GM18867 (cell line): ENCODE results near the gene SSMEM1.
A peak's percentile ranks its signal among the peaks of the same experiment; 100 is the strongest.
"Not testable (repeated sequence)": the region's sequence is repeated elsewhere in the genome, so short reads cannot be mapped to it uniquely, and the experiment has no call there.

Experiments
- ATAC-seq: cut with Tn5 transposase; IDR thresholded peaks from one replicate; pipeline ENCODE4 v1.9.1; 2021; ENCODE audit warnings: mild to moderate bottlenecking, moderate library complexity; ENCODE audit not compliant: unreplicated experiment

SSMEM1 gene

GRCh38 chr7:130210181-130210935 lies 2.7 kb downstream of the SSMEM1 start:
- ATAC-seq = no peak

- ATAC-seq = no peak
Measured at GRCh38 chr7:130213828-130214227, 6.2 kb downstream of the SSMEM1 start.

- ATAC-seq = no peak
Measured at GRCh38 chr7:130216025-130216424, 8.4 kb downstream of the SSMEM1 start.

GRCh38 chr7:130216750-130217149 lies 9.1 kb downstream of the SSMEM1 start:
- no peak for ATAC-seq

GRCh38 chr7:130218806-130219620 lies 11.4 kb downstream of the SSMEM1 start:
- ATAC-seq = no peak

- ATAC-seq = no peak
Measured at GRCh38 chr7:130219871-130220270, 12.2 kb downstream of the SSMEM1 start.

- ATAC-seq = no peak
Measured at GRCh38 chr7:130221746-130222145, 14.1 kb downstream of the SSMEM1 start.

GRCh38 chr7:130223646-130224045 lies 16.0 kb downstream of the SSMEM1 start:
- no peak for ATAC-seq

- no peak for ATAC-seq
Measured at GRCh38 chr7:130224210-130224609, 16.6 kb downstream of the SSMEM1 start.

- not testable (repeated sequence) for ATAC-seq
Measured at GRCh38 chr7:130224923-130225322, 17.3 kb downstream of the SSMEM1 start.

- ATAC-seq = no peak
Measured at GRCh38 chr7:130226333-130226732, 18.7 kb downstream of the SSMEM1 start.

- ATAC-seq = no peak
Measured at GRCh38 chr7:130227883-130228575, 20.4 kb downstream of the SSMEM1 start.

GRCh38 chr7:130228840-130229502 lies 21.3 kb downstream of the SSMEM1 start:
- no peak for ATAC-seq

GRCh38 chr7:130229981-130230380 lies 22.3 kb downstream of the SSMEM1 start:
- not testable (repeated sequence) for ATAC-seq

GRCh38 chr7:130231792-130232191 lies 24.1 kb downstream of the SSMEM1 start:
- no peak for ATAC-seq

- no peak for ATAC-seq
Measured at GRCh38 chr7:130232209-130232608, 24.5 kb downstream of the SSMEM1 start.

- no peak for ATAC-seq
Measured at GRCh38 chr7:130234078-130234477, 26.4 kb downstream of the SSMEM1 start.

- not testable (repeated sequence) for ATAC-seq
Measured at GRCh38 chr7:130236361-130236760, 28.7 kb downstream of the SSMEM1 start.

- no peak for ATAC-seq
Measured at GRCh38 chr7:130240240-130240639, 32.6 kb downstream of the SSMEM1 start.

- ATAC-seq = peak; percentile 50
Measured at GRCh38 chr7:130242198-130243014, 34.7 kb downstream of the SSMEM1 start.
